BLaER1 treated with 17β-estradiol and CSF1 and Interleukin-3, amounts not matched to agents 10 nM and 100 nM (cell line): Measurements from ENCODE around the gene ZNF215.
"Not testable (repeated sequence)": the region's sequence is repeated elsewhere in the genome, so short reads cannot be mapped to it uniquely, and the experiment has no call there.

Source experiments
- H3K27ac ChIP-seq, 11 experiments: shearing (Covaris generic); formaldehyde crosslinking; 2 replicates each; pipeline ENCODE4 v1.8.1; 2022
- H3K27me3 ChIP-seq, 11 experiments: shearing (Covaris generic); formaldehyde crosslinking; 2 replicates each; pipeline ENCODE4 v1.8.1; 2022
- H3K36me3 ChIP-seq, 11 experiments: shearing (Covaris generic); formaldehyde crosslinking; 2 replicates each; pipeline ENCODE4 v1.8.1; 2022
- H3K4me1 ChIP-seq, 10 experiments: shearing (Covaris generic); formaldehyde crosslinking; 2 replicates each; pipeline ENCODE4 v1.8.1; 2022
- H3K4me2 ChIP-seq, 11 experiments: shearing (Covaris generic); formaldehyde crosslinking; 2 replicates each; pipeline ENCODE4 v1.8.1; 2022
- H3K4me3 ChIP-seq, 10 experiments: shearing (Covaris generic); formaldehyde crosslinking; 2 replicates each; pipeline ENCODE4 v1.8.1; 2022
- H3K9ac ChIP-seq, 11 experiments: shearing (Covaris generic); formaldehyde crosslinking; 2 replicates each; pipeline ENCODE4 v1.8.1; 2022
- H3K9me3 ChIP-seq, 11 experiments: shearing (Covaris generic); formaldehyde crosslinking; replicated peaks in 1 of 11; 2 replicates each; pipeline ENCODE4 v1.8.1; 2022
- H4K20me1 ChIP-seq, 11 experiments: shearing (Covaris generic); formaldehyde crosslinking; 2 replicates each; pipeline ENCODE4 v1.8.1; 2022
- Cebpa-rat ChIP-seq, 11 experiments: shearing (Covaris generic); IDR thresholded peaks; 2 replicates each; pipeline ENCODE4 v1.8.1; 2022

Gene ZNF215

GRCh38 chr11:6926208-6927029 lies at the start of gene ZNF215:
Gene ZNF215 (plus strand): TSS chr11:6926426. CDS start chr11:6932273, 5,847 bp downstream.
- H3K4me1 ChIP-seq: no peaks in the 10 kb centered on the region
- no peak for TF ChIP-seq Cebpa-rat (IDR thresholded peaks at IDR 0.05)
- no peak within 1 kb of the TSS for H3K4me3 ChIP-seq
- H4K20me1 ChIP-seq: no peaks in the 10 kb centered on the region
- H3K4me2 ChIP-seq: no peak within 1 kb of the TSS
- no peaks in the 10 kb centered on the region for H3K27me3 ChIP-seq
- H3K36me3 ChIP-seq: no peaks in the 10 kb centered on the region
- H3K9ac ChIP-seq: no peak within 1 kb of the TSS
- H3K9me3 ChIP-seq: peaks cover 0 to 9% (median 7%) of the 10 kb centered on the region in 11 experiments; a peak in 12 of 22 replicates
- no peak within 1 kb of the TSS for H3K27ac ChIP-seq

DNA sequence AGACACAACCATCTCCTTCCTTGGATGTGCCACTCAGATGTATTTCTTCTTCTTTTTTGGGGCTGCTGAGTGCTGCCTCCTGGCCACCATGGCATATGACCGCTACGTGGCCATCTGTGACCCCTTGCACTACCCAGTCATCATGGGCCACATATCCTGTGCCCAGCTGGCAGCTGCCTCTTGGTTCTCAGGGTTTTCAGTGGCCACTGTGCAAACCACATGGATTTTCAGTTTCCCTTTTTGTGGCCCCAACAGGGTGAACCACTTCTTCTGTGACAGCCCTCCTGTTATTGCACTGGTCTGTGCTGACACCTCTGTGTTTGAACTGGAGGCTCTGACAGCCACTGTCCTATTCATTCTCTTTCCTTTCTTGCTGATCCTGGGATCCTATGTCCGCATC lies 49.3 kb upstream of the ZNF215 start:
- H3K27ac ChIP-seq: no peak overlapping the region
- H3K27me3 ChIP-seq: no peaks in the 10 kb centered on the region
- no peaks in the 10 kb centered on the region for H3K36me3 ChIP-seq
- H3K4me2 ChIP-seq: no peak overlapping the region
- peaks cover 0 to 10% (median 7%) of the 10 kb centered on the region in 11 experiments; a peak in 9 of 22 replicates for H3K9me3 ChIP-seq
- no peaks in the 10 kb centered on the region for H4K20me1 ChIP-seq
- H3K4me1 ChIP-seq: no peaks in the 10 kb centered on the region
- no peak overlapping the region for H3K9ac ChIP-seq
- no peak for TF ChIP-seq Cebpa-rat (IDR thresholded peaks at IDR 0.05)
- no peak overlapping the region for H3K4me3 ChIP-seq

DNA sequence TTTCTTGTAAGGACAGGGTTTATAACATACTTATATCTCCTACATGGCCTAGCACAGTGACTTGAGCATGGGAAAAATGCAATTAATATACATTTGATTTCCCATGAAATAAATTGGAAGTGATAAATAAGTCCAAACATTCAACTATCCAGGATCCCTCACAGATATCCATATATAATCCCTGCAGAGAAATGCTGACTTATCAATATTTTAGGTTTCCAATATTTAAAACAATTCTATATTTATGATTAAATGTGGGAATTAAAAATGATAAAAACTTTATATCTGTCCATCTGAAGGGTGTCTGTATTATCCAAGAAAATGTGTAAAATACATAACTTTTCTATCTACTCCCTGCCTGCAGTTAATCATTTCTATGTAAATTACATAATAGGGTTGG lies 43.5 kb upstream of the ZNF215 start:
- H3K4me2 ChIP-seq: no peak overlapping the region
- H3K36me3 ChIP-seq: no peaks in the 10 kb centered on the region
- no peak overlapping the region for H3K9ac ChIP-seq
- H4K20me1 ChIP-seq: no peaks in the 10 kb centered on the region
- peaks cover 0 to 3% (median 0%) of the 10 kb centered on the region in 11 experiments; a peak in 1 of 22 replicates for H3K9me3 ChIP-seq
- H3K27me3 ChIP-seq: no peaks in the 10 kb centered on the region
- no peak for TF ChIP-seq Cebpa-rat (IDR thresholded peaks at IDR 0.05)
- no peaks in the 10 kb centered on the region for H3K4me1 ChIP-seq
- H3K4me3 ChIP-seq: no peak overlapping the region
- H3K27ac ChIP-seq: no peak overlapping the region

GRCh38 chr11:6887711-6888110 lies 38.5 kb upstream of the ZNF215 start:
- not testable (repeated sequence) for H3K27me3 ChIP-seq, H4K20me1 ChIP-seq, H3K9ac ChIP-seq, H3K4me2 ChIP-seq, H3K27ac ChIP-seq, H3K36me3 ChIP-seq, H3K4me1 ChIP-seq, H3K4me3 ChIP-seq
- H3K9me3 ChIP-seq: peaks cover 0 to 13% (median 6%) of the 10 kb centered on the region in 11 experiments; a peak in 13 of 22 replicates

DNA sequence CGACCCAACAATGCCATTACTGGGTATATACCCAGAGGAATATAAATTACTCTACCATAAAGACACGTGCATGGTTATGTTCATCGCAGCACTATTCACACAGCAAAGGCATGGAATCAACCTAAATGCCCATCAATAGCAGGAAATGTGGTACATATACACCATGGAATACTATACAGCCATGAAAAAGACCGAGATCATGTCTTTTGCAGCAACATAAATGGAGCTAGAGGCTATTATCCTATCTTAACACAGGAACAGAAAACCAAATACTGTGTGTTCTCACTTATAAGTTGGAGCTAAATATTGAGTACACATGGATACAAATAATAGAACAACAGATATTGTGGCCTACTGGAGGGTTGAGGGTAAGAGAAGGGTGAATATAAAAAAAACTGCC lies 37.4 kb upstream of the ZNF215 start:
- H3K9ac ChIP-seq: no peak overlapping the region
- H3K27me3 ChIP-seq: no peaks in the 10 kb centered on the region
- TF ChIP-seq Cebpa-rat (IDR thresholded peaks at IDR 0.05): no peak
- H3K9me3 ChIP-seq: peaks cover 0 to 13% (median 6%) of the 10 kb centered on the region in 11 experiments; a peak in 13 of 22 replicates
- H3K4me1 ChIP-seq: no peaks in the 10 kb centered on the region
- no peaks in the 10 kb centered on the region for H3K36me3 ChIP-seq
- no peak overlapping the region for H3K4me2 ChIP-seq
- H4K20me1 ChIP-seq: no peaks in the 10 kb centered on the region
- H3K27ac ChIP-seq: no peak overlapping the region
- H3K4me3 ChIP-seq: no peak overlapping the region

- H3K27me3 ChIP-seq: no peaks in the 10 kb centered on the region
- no peaks in the 10 kb centered on the region for H3K4me1 ChIP-seq
- no peak overlapping the region for H3K27ac ChIP-seq
- no peak overlapping the region for H3K9ac ChIP-seq
- peaks cover 0 to 13% (median 6%) of the 10 kb centered on the region in 11 experiments; a peak in 13 of 22 replicates for H3K9me3 ChIP-seq
- H4K20me1 ChIP-seq: no peaks in the 10 kb centered on the region
- H3K36me3 ChIP-seq: no peaks in the 10 kb centered on the region
- TF ChIP-seq Cebpa-rat (IDR thresholded peaks at IDR 0.05): no peak
- no peak overlapping the region for H3K4me3 ChIP-seq
- no peak overlapping the region for H3K4me2 ChIP-seq
These were observed 36.4 kb upstream of the ZNF215 start for GRCh38 chr11:6889835-6890234.

GRCh38 chr11:6892400-6892799 lies 33.8 kb upstream of the ZNF215 start, which contains the start of gene OR2D2:
Gene OR2D2 (minus strand): TSS chr11:6892500. CDS start chr11:6892500, 0 bp downstream.
- Histone ChIP-seq H3K9ac (no peak within 1 kb of the TSS), H3K27ac (no peak within 1 kb of the TSS), H3K36me3 (no peaks in the 10 kb centered on the region), H3K9me3 (peaks cover 0 to 13% (median 6%) of the 10 kb centered on the region in 11 experiments; a peak in 13 of 22 replicates), H3K4me1 (no peaks in the 10 kb centered on the region), H3K4me2 (no peak within 1 kb of the TSS), H3K27me3 (no peaks in the 10 kb centered on the region), H3K4me3 (no peak within 1 kb of the TSS), H4K20me1 (no peaks in the 10 kb centered on the region)
- no peak for TF ChIP-seq Cebpa-rat (IDR thresholded peaks at IDR 0.05)

GRCh38 chr11:6894097-6894496 lies 32.1 kb upstream of the ZNF215 start:
- Histone ChIP-seq H3K9me3 (peaks cover 0 to 2% (median 0%) of the 10 kb centered on the region in 11 experiments; a peak in 2 of 22 replicates), H3K4me2 (no peak overlapping the region), H3K27ac (no peak overlapping the region), H3K4me3 (no peak overlapping the region), H3K4me1 (no peaks in the 10 kb centered on the region), H3K27me3 (no peaks in the 10 kb centered on the region), H4K20me1 (no peaks in the 10 kb centered on the region), H3K9ac (no peak overlapping the region), H3K36me3 (no peaks in the 10 kb centered on the region)
- TF ChIP-seq Cebpa-rat (IDR thresholded peaks at IDR 0.05): no peak

GRCh38 chr11:6895010-6895409 lies 31.2 kb upstream of the ZNF215 start:
- H3K9me3 ChIP-seq: no peaks in the 10 kb centered on the region
- no peaks in the 10 kb centered on the region for H3K27me3 ChIP-seq
- H3K27ac ChIP-seq: no peak overlapping the region
- no peak overlapping the region for H3K4me3 ChIP-seq
- no peak for TF ChIP-seq Cebpa-rat (IDR thresholded peaks at IDR 0.05)
- H3K4me1 ChIP-seq: no peaks in the 10 kb centered on the region
- H3K9ac ChIP-seq: no peak overlapping the region
- no peak overlapping the region for H3K4me2 ChIP-seq
- H4K20me1 ChIP-seq: no peaks in the 10 kb centered on the region
- no peaks in the 10 kb centered on the region for H3K36me3 ChIP-seq

DNA sequence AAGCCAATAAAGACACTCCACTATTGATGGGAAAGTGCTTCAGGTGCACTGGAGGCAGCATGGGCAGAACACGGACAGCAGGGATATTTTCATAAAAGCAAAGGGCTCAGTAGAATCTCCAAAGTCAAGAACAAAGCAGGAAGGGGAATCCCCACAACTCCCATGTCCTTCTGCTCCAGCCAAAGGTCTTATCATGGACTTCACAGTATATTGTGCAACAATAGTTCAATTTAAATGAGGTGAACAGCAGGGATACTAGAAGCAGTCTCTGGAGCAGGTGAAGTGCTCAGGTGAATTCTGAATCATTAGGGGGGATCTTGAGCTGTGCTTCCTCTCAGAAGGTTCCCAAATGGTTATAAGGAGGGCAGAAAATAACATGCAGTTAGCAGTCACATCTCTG lies 27.3 kb upstream of the ZNF215 start:
- Histone ChIP-seq H3K36me3 (no peaks in the 10 kb centered on the region), H3K4me3 (no peak overlapping the region), H3K9ac (no peak overlapping the region), H3K9me3 (peaks cover 0 to 1% (median 0%) of the 10 kb centered on the region in 11 experiments; a peak in 3 of 22 replicates), H3K4me1 (no peaks in the 10 kb centered on the region), H3K27me3 (no peaks in the 10 kb centered on the region), H3K4me2 (no peak overlapping the region), H3K27ac (no peak overlapping the region), H4K20me1 (no peaks in the 10 kb centered on the region)
- 0 out of 22 replicates have a peak, but pooled peaks of 1 of the 11 experiments have one; percentile 37 for TF ChIP-seq Cebpa-rat (IDR thresholded peaks at IDR 0.05)
